HG03060 (cell line): Measurements from ENCODE around the gene TMEM247.

Source experiments
- ATAC-seq: cut with Tn5 transposase; IDR thresholded peaks from one replicate; pipeline ENCODE4 v1.9.1; 2021; ENCODE audit warnings: low read depth, moderate number of reproducible peaks; ENCODE audit not compliant: unreplicated experiment

Gene TMEM247

DNA sequence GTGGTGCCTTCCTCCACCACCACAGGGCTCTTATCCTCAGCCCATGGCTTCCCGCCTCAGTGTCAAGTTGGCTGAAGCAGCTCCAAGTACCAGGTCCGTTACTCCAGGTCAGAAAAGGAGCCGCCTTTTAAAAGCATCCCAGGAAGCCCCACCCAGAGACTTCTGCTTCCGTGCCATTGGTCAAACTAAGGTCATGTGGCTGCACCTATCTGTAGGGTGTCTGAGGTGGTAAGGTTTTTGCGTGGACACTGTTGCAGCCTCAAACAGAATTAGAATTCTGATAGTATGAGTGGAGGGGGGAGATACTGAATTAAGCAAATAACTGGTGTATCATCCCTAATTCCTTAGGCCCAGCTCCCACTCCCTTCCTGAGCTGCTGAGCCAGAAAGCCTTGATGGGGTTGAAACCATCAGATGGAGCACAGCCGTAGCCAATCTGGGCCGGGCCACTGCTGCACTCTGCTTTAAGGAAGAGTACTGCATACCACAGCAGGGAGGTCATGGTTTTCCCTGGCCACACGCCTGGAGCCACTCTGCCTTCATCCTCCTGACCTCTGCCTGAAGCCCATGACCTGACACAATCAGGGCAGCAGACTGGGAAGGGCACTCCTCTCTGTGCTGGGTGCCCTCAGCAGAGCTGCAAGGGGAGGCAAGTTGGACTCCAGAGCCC lies 8.4 kb downstream of the TMEM247 start:
- ATAC-seq: no peak

DNA sequence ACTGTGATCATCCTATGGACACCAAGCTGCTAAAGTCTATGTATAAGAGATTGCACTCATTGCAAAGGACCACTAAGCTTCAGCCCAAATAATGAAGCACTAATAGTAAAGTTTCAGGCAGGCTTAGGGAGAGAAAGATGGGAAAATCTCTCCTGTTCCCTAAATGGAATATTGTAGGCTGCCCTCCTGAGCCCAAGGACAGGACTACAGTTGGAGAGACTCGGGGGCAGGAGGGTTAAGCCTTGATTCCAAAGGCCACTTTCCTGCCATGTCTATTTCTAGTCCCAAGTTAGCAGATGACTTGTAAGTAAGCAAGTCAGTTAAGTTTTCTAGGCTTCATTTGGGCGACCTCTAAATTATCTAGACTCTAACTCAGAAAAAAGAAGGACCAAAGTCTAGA lies 9.0 kb downstream of the TMEM247 start:
- ATAC-seq: no peak

- ATAC-seq: no peak
Measured at GRCh38 chr2:46489423-46490174, 10.2 kb downstream of the TMEM247 start.

- ATAC-seq: no peak
Measured at GRCh38 chr2:46490521-46491141, 11.3 kb downstream of the TMEM247 start.

GRCh38 chr2:46492301-46492700 lies 12.9 kb downstream of the TMEM247 start:
- no peak for ATAC-seq

- peak; percentile 78 for ATAC-seq
Measured at GRCh38 chr2:46493241-46493970, 14.0 kb downstream of the TMEM247 start.

DNA sequence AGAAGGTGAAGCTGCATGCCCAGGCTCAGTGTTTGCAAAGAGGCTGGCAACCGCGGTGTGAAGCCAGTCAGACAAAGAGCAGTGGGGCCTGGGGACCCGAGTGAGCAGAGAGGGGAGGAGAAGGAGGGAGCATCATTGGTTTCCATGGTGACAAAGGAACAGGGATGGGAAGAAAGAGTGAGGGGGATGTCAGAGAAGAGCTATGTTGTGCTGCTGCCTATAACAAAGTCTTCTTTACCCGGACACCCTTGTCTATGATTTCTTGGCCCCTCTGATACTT lies 14.5 kb downstream of the TMEM247 start:
- no peak for ATAC-seq

DNA sequence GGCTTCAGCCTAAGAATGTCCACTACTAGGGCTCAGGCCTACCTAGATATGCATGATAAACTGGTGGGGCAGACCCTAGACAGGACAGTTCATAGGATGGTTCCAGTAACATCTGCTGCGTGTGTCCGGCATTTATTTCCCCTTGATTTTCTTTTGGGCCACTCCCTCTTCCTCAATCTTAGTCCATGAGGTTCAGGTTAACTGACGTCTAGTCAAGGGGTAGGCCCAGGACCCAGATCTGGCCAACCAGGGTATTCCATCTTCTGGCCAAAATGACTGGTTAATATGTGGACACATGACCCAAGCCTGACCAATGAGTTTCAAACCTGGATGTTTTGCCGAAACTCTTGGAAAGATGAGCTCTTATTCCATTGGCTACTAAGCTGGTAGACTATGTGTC lies 15.2 kb downstream of the TMEM247 start:
- no peak for ATAC-seq

DNA sequence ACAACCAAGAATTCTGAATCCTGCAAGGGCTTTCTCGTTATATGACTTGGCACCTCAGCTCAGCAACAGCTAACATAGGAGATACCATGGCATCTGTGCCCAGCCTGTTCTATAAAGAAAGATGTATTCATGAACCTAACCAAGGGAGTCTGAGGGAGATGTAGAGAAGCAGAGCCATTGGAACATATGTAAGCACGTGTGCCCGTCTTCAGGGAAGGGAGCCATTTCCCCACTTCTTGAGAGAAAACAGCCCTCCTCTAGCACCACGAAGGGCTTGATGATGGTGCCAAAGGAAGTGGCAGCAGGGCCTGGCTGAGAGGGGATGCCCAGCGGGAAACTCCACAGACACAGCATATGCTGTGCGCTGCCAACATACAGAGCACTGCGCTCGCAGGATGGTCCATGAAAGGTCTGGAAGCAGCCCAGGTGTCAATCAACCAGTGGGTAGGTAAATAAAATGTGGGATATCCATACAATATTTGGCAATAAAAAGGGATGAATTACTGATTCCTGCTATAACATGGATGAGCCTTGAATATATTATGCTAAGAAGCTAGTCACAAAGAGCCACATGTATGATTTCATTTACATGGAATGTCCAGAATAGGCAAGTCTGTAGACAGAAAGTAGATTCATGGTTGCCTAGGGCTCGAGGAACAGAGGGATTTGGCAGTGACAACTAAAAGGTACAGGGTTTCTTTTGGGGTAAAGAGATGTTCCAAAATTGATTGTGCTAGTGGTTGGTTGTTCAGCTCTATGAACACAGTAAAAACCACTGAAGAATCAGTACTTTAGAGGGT lies 16.1 kb downstream of the TMEM247 start:
- ATAC-seq: no peak

- ATAC-seq: no peak
Measured at GRCh38 chr2:46497766-46498165, 18.4 kb downstream of the TMEM247 start.

- ATAC-seq: no peak
Measured at GRCh38 chr2:46498681-46499080, 19.3 kb downstream of the TMEM247 start.

GRCh38 chr2:46499392-46499785 lies 20.0 kb downstream of the TMEM247 start:
- no peak for ATAC-seq

- no peak for ATAC-seq
Measured at GRCh38 chr2:46500801-46501200, 21.4 kb downstream of the TMEM247 start.

DNA sequence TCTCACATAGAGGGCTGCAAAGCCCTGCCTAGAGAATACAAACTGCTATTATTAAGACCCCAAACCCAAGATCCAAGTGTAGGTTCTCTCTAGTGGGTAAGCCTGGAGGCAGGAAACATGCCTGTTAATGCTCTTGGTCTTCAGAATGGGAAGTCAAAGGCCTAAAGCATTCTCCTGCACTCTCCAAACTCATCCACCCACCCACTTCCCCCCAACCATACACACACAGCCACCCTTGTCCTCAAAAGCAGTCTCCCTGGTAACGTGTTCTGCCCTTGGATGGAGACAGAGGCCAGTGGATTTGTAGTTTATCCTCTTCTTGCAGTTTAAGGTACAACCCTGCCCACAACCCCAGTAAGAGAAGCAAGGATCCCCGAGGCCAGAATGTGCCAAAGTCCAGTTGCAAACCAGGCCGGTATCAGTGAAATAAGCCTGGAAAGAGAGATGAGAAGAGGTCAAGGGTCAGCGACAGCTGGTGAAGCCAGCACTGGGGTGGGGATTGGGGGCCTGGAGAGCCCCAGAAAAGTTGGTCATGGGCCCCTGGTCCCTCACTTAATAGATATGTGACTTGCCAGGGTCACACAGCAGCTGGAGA lies 23.0 kb downstream of the TMEM247 start:
- no peak for ATAC-seq

GRCh38 chr2:46503686-46504085 lies 24.3 kb downstream of the TMEM247 start:
- no peak for ATAC-seq

DNA sequence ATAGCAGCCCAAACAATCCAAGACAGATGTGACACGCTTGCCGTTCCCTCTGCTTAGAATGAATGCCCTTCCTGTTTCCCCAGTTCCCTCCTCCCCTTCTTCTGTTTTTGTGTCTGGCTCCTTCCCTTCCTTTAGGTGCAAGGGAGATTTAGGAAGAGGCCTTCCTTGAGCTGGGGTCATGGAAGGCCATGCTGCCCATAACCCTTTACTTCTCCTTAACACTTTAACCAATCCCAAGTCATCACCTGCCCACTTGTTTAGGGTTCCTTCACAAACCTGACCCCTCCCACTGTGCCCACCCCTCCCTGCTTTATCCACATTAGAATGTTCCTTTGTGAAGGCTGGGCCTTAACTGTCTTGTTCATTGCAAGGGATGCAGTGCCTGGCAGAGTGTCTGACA lies 24.9 kb downstream of the TMEM247 start:
- no peak for ATAC-seq

- ATAC-seq: no peak
Measured at GRCh38 chr2:46504685-46505471, 25.5 kb downstream of the TMEM247 start.

DNA sequence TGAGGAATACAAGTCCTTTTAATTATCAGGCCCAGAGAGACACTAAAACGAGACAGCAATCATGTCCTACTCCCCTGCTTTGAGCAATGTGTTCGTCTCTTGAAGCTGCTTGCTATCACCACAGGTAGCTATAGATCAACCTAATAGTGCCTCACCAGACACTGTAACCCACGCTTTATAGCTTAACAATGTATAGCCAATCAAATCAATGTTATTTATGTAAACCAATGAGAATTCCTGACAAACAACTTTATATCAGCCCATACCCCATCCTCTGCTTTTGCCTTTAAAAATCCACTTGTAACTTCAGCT lies 26.1 kb downstream of the TMEM247 start:
- ATAC-seq: no peak

- ATAC-seq: no peak
Measured at GRCh38 chr2:46506131-46506706, 26.9 kb downstream of the TMEM247 start.
